HFF-Myc (cell line): Measurements from ENCODE around the gene MKRN2OS.

Experiments used
- DNase-seq: peaks from one replicate; pipeline ENCODE4 v3.0.0-alpha.2; 2011; ENCODE audit warnings: low read depth; ENCODE audit errors: extremely low read depth
- H3K4me3 ChIP-seq: replicated peaks from 2 replicates; pipeline ENCODE4 v1.5.1; 2011; ENCODE audit warnings: low read depth, mild to moderate bottlenecking, control low read depth, low read length
- TF ChIP-seq, protein P1 (sequence below): IDR thresholded peaks from 2 replicates; pipeline ENCODE4 v1.5.1; 2012; ENCODE audit warnings: mild to moderate bottlenecking, low read depth, low read length, control low read depth; ENCODE audit errors: missing control alignments

Gene MKRN2OS

DNA sequence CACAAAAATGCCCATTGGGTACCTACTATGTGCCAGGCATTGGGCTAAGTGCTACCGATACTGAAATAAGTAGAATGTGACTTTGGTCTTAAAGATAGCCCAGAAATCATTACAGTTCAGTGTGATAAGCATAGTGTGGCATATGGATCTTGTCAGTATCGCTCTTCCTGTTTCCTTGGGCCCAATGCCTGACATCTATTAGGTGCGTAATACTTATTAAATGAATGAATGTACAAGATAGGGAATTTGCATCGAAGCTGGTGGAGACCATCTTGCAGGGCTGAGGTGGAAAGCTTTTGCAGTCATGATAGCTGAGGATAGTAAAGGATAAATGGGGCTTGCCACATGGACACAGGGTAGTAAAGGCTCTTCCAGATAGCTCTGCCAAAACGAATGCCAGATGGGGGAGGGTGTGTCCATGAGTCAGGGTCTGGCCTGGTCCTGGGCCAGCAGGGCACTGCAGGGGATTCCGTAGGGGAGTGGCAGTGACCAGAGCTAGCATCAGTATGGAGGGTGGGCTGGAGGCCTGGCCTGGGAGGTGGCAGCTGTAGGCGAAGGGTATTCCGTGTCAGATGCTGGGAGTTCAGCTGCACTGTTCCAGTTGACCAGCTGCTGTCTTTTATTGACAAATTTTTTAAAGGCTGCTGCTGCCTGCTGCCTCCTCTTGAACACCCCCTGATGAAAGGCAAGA is 37.6 kb downstream of the MKRN2OS start:
- no peak overlapping the region for H3K4me3 ChIP-seq
- peak; percentile 48 for DNase-seq
- TF ChIP-seq, protein P1, sequence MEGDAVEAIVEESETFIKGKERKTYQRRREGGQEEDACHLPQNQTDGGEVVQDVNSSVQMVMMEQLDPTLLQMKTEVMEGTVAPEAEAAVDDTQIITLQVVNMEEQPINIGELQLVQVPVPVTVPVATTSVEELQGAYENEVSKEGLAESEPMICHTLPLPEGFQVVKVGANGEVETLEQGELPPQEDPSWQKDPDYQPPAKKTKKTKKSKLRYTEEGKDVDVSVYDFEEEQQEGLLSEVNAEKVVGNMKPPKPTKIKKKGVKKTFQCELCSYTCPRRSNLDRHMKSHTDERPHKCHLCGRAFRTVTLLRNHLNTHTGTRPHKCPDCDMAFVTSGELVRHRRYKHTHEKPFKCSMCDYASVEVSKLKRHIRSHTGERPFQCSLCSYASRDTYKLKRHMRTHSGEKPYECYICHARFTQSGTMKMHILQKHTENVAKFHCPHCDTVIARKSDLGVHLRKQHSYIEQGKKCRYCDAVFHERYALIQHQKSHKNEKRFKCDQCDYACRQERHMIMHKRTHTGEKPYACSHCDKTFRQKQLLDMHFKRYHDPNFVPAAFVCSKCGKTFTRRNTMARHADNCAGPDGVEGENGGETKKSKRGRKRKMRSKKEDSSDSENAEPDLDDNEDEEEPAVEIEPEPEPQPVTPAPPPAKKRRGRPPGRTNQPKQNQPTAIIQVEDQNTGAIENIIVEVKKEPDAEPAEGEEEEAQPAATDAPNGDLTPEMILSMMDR: no peak

DNA sequence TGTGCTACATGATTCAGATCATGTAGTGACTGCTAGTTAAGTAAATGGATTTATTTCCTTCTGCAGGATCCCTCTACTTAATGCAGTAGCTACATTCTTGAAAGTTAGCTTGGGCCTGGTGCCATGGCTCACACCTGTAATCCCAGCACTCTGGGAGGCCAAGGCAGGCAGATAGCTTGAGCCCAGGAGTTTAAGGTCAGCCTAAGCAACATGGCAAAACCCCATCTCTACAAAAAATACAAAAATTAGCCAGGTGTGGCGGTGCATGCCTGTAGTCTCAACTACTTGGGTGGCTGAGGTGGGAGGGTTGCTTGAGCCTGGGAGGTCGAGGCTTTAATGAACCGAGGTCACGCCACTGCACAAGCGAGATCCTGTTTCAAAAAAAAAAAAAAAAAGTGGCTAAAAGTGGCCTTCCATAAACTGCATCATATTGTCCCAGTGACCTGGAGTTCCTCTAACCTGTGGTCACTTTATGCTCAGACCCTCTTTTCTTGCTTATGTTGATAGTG is 39.0 kb downstream of the MKRN2OS start:
- TF ChIP-seq, protein P1: no peak
- DNase-seq: no peak
- H3K4me3 ChIP-seq: no peak overlapping the region

DNA sequence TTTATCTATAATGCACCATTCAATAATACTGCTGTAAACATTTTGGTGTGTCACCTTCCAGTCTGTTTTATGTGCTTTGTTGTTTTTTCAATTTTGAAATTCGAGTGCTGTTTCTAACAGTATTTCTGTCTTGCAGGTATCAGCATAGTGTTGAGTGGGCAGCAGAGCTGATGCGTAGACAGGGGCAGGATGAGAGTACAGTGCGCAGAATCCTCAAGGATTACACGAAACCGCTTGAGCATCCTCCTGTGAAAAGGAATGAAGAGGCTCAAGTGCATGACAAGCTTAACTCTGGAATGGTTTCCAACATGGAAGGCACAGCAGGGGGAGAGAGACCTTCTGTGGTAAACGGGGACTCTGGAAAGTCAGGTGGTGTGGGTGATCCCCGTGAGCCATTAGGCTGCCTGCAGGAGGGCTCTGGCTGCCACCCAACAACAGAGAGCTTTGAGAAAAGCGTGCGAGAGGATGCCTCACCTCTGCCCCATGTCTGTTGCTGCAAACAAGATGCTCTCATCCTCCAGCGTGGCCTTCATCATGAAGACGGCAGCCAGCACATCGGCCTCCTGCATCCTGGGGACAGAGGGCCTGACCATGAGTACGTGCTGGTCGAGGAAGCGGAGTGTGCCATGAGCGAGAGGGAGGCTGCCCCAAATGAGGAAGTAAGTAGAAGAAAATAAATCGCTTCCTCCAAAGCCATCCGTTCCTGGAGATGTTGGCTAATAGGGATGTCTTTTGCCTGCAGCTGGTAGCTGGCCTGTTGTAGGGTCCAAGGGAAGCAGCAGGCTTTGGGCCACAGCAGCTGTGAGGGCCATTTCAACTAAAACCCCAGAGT is 42.0 kb downstream of the MKRN2OS start:
- no peak overlapping the region for H3K4me3 ChIP-seq
- no peak for DNase-seq
- TF ChIP-seq, protein P1: no peak

DNA sequence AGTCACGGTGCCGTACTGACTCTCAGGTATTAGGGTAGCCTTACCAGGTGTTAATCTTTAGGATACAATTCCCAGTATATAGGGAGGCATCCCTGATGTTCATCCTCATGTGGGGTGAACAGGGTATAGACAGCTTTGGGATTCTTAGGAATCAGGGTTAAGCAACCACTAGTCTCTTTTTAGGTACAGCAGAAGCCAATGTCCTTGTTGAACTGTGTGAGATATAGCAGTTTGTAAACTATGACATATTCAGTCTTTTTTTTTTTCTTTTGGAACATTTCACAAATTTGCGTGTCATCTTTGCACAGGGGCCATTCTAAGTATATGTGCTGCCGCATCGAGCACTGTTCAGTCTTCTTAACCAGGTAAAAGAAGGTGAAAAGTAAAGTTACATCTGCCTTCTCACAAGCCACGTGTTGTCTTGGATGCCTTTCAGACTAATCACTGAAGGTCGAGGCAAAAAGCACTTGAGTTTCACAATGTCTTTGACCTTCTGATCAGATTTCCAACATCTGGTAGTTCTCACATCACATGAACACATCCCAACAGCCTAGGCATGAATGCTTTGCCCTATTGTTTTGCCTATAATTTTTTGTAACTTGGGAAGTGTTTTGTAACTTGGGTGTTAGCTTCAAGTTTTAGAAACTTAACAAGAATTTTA is 43.8 kb downstream of the MKRN2OS start:
- TF ChIP-seq, protein P1: no peak
- H3K4me3 ChIP-seq: no peak overlapping the region
- peak; percentile 62 for DNase-seq

DNA sequence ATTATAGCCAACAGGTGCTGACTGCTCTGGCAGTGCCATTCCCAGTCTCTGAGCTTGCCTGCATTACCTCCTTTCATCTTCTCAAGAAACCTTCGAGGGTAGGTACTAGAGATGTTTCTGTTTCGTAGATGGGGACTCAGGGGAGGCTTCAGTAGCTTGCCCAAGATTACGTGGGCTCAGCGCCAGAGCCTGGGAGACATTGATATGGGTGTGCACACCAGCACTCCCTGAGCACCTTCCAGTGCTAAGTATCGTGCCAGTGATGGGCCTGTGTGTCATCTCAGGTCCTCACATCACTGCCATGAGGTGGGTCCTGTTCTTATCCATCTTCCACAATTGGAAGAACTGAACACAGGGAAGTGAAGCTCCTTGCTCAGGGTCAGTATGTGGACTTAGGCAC is 45.8 kb downstream of the MKRN2OS start:
- no peak for DNase-seq
- no peak overlapping the region for H3K4me3 ChIP-seq
- TF ChIP-seq, protein P1: no peak

DNA sequence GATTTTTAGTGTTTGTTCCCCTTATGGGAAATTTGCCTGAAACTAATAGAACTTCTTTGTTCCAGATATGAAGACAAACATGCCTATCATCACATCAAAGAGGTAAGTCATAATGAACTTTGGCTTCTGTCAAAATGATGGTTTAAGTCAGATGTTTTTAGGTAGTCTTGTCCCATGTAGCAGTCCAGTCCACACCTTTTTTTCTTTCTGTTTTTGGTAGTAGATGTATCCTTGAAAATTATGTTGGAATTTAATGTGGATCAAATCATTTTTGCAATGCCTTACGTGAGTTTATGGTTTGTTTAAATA is 48.9 kb downstream of the MKRN2OS start:
- DNase-seq: no peak
- H3K4me3 ChIP-seq: no peak overlapping the region
- TF ChIP-seq, protein P1: no peak
